Upper lobe of right lung (tissue), 1 donor: Measurements from ENCODE around the gene ERG. TPM values are rescaled to one million over a fixed set of nuclear protein-coding genes. Genes with fewer than 3 reads are reported as not detected.

Experiments
- ATAC-seq: fragments of 200-7000 bp; cut with Tn5 transposase; one replicate; pipeline ENCODE4 v1.9.1; 2020; ENCODE audit warnings: mild to moderate bottlenecking, moderate library complexity
- DNase-seq: peaks from one replicate; pipeline ENCODE4 v3.0.0-alpha.2; 2020
- H3K27ac ChIP-seq: fragments of 200-600 bp; one replicate; pipeline ENCODE4 v1.8.0; 2022
- H3K27me3 ChIP-seq: fragments of 200-600 bp; one replicate; pipeline ENCODE4 v1.8.0; 2022; ENCODE audit warnings: mild to moderate bottlenecking
- H3K36me3 ChIP-seq: fragments of 200-600 bp; one replicate; pipeline ENCODE4 v1.8.0; 2022
- H3K4me1 ChIP-seq: fragments of 200-600 bp; one replicate; pipeline ENCODE4 v1.8.0; 2022
- H3K4me3 ChIP-seq: fragments of 200-600 bp; one replicate; pipeline ENCODE4 v1.8.0; 2022; ENCODE audit warnings: mild to moderate bottlenecking
- H3K9me3 ChIP-seq: fragments of 200-600 bp; one replicate; pipeline ENCODE4 v1.8.0; 2022
- CTCF ChIP-seq: fragments of 200-600 bp; IDR thresholded peaks from one replicate; pipeline ENCODE4 v1.8.0; 2022; ENCODE audit warnings: antibody characterized with exemption
- intact Hi-C: fragments of 100-400 bp; cut with DNase I; formaldehyde crosslinking; loops from one replicate; pipeline ENCODE4 v1.11.0; 2022
- total RNA-seq: library from RNA; stranded (reverse); fragmentation: NEBNext Ultra II Directional; extraction: Animal tissue kit (Norgen Biotek cat#: 25700); gene quantifications from one replicate; pipeline ENCODE4 v1.2.1, GENCODE V29; 2021
- donor health status: DM: no; HTN: yes; CAD: no; lungs with severe emphysema.

ERG gene
- total RNA-seq, 1 donor from 2014 or later, result 36.7 TPM

- no peaks in the 10 kb centered on the region for H3K9me3 ChIP-seq
- no peak for ATAC-seq
- TF ChIP-seq CTCF, result no peak
- H3K4me3 ChIP-seq, result no peak overlapping the region
- peaks cover 4% of the 10 kb centered on the region for H3K4me1 ChIP-seq
- no peaks in the 10 kb centered on the region for H3K36me3 ChIP-seq
- no peak for DNase-seq
- no peak overlapping the region for H3K27ac ChIP-seq
- intact Hi-C loops, result no loop called here
- peaks cover 5% of the 10 kb centered on the region for H3K27me3 ChIP-seq
Observed at GRCh38 chr21:38474796-38475195, 23.5 kb downstream of the ERG start.

GRCh38 chr21:38474124-38474523, 24.2 kb downstream of the ERG start:
- no peaks in the 10 kb centered on the region for H3K36me3 ChIP-seq
- H3K4me1 ChIP-seq, result peaks cover 4% of the 10 kb centered on the region
- no peaks in the 10 kb centered on the region for H3K9me3 ChIP-seq
- H3K4me3 ChIP-seq, result no peak overlapping the region
- H3K27me3 ChIP-seq, result peaks cover 5% of the 10 kb centered on the region
- intact Hi-C loops, result no loop called here
- no peak for TF ChIP-seq CTCF
- peak overlapping the region; percentile 1 for H3K27ac ChIP-seq
- no peak for ATAC-seq
- no peak for DNase-seq

DNA sequence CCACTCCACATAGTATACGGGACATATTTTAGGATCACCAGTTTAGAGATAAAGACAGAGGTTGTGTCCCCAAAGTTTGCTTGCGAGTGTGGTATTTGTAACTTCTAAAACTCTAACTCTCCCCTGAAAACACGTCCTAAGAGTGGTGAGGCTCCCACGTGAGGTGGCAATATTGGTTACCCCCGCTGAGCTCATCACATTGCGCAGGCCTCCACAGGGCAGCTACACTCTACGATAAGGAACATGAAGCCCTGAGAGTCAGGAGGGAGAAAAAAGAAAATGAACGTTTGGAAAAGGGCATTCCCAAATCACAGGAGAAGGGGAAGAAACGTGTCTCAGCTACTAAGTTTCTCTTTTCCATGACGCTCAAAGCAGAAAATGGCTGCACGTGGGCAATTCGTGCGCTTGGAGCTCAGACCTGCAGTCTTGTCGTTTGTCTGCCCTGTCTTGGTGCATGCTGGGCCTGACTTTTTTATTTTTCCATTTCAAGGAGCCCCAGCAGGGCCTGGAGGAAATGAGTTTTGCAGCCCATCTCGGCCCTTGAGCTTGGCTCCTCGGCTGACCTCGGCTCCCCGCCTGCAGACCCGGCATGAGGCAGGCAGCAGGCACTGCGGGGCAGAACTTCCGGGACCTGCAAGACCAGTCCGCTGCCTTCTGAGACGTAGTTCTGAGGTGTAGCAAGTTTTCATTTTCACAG, 25.7 kb downstream of the ERG start:
- Histone ChIP-seq H3K36me3 (no peaks in the 10 kb centered on the region), H3K27me3 (peaks cover 5% of the 10 kb centered on the region), H3K9me3 (no peaks in the 10 kb centered on the region), H3K4me3 (no peak overlapping the region), H3K27ac (peak overlapping the region; percentile 3), H3K4me1 (peaks cover 4% of the 10 kb centered on the region)
- no peak for DNase-seq
- ATAC-seq, result peak; percentile 32
- intact Hi-C loops, result no loop called here
- TF ChIP-seq CTCF, result no peak

GRCh38 chr21:38471766-38472165, 26.5 kb downstream of the ERG start:
- no peak overlapping the region for H3K27ac ChIP-seq
- H3K4me3 ChIP-seq, result no peak overlapping the region
- ATAC-seq, result no peak
- no peak for TF ChIP-seq CTCF
- H3K27me3 ChIP-seq, result peaks cover 5% of the 10 kb centered on the region
- H3K9me3 ChIP-seq, result no peaks in the 10 kb centered on the region
- no peaks in the 10 kb centered on the region for H3K36me3 ChIP-seq
- DNase-seq, result no peak
- H3K4me1 ChIP-seq, result peaks cover 4% of the 10 kb centered on the region
- intact Hi-C loops, result no loop called here

GRCh38 chr21:38470755-38471154, 27.5 kb downstream of the ERG start:
- Histone ChIP-seq H3K27ac (no peak overlapping the region), H3K9me3 (no peaks in the 10 kb centered on the region), H3K27me3 (peaks cover 5% of the 10 kb centered on the region), H3K4me3 (no peak overlapping the region), H3K36me3 (no peaks in the 10 kb centered on the region), H3K4me1 (no peaks in the 10 kb centered on the region)
- TF ChIP-seq CTCF, result no peak
- DNase-seq, result no peak
- ATAC-seq, result no peak
- intact Hi-C loops, result no loop called here

DNA sequence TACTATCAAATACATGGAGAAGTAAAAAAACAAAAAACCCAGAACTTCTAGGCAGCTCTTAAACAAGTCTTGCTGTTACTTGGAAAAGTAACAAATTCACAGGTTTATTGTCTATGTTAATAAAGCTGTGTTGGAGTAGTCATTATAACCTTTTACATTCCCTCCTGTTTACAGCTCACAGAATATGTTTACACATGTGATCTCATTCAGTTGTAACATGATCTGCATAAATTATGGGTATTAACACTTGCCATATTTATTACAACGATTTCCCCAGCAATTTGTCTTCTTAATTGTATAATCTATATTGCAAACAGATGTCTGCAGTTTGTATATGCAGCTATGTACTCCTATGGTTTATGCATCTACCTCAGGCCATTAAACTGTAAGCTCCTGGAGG, 28.6 kb downstream of the ERG start:
- intact Hi-C loops, result no loop called here

More for the DNA sequence above, 28.6 kb downstream of the ERG start:
- Histone ChIP-seq H3K9me3 (no peaks in the 10 kb centered on the region), H3K4me1 (no peaks in the 10 kb centered on the region), H3K27me3 (no peaks in the 10 kb centered on the region), H3K27ac (no peak overlapping the region), H3K36me3 (no peaks in the 10 kb centered on the region), H3K4me3 (no peak overlapping the region)
- ATAC-seq (no peak), DNase-seq (no peak)
- TF ChIP-seq CTCF, result no peak
